Activated naive CD4-positive, alpha-beta T cell treated with anti-CD3 and anti-CD28 coated beads, Interleukin-2, amount 10 ng/mL, durations not matched to agents 7 days and 5 days (primary cell): ENCODE results near the gene CDH13.

ENCODE experiments used
- CTCF ChIA-PET: fragments of 350-600 bp; sonication (Branson Sonifier 250); formaldehyde crosslinking; loops from one replicate; lab custom pipeline; 2021; ENCODE audit warnings: antibody characterized with exemption; lab: Charles Lee
- DNase-seq: peaks from one replicate; pipeline ENCODE4 v3.0.0-alpha.2; 2020
- H3K27ac Mint-ChIP-seq: one replicate; pipeline ENCODE4 v1.8.0; 2021; ENCODE audit warnings: mild to moderate bottlenecking, moderate library complexity, mixed read lengths
- H3K27me3 Mint-ChIP-seq: one replicate; pipeline ENCODE4 v1.8.0; 2021; ENCODE audit warnings: mild to moderate bottlenecking, mixed read lengths
- H3K36me3 Mint-ChIP-seq: one replicate; pipeline ENCODE4 v1.8.0; 2021; ENCODE audit warnings: mixed read lengths
- H3K4me1 Mint-ChIP-seq: one replicate; pipeline ENCODE4 v1.8.0; 2021; ENCODE audit warnings: mixed read lengths
- H3K4me3 Mint-ChIP-seq: one replicate; pipeline ENCODE4 v1.8.0; 2021; ENCODE audit warnings: mild to moderate bottlenecking, moderate library complexity, mixed read lengths
- H3K9me3 Mint-ChIP-seq: one replicate; pipeline ENCODE4 v1.8.0; 2021; ENCODE audit warnings: mixed read lengths

CDH13 gene

DNA sequence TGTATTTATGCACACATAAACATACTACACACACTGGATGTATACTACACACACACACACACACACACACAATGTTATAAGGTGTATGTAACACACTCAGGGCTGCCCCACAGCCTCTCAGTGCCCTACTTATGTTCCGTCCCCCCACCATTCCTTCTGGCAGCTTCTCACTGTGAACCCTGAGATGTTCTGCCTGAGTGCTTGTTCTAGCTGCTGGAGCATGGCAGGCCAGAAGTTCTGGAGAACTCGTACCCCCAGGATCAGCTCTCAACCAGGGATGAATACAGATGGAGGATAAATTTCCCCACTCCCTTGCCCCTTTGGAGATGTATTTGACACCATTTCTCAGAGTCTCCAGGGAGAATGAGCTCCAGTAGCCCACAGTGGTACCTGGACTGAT is 76.4 kb downstream of the CDH13 start:
- CTCF ChIA-PET, result no interaction called here
- Mint-ChIP-seq H3K4me1 (peaks cover 9% of the 10 kb centered on the region), H3K27ac (no peak overlapping the region), H3K27me3 (peaks cover 9% of the 10 kb centered on the region), H3K9me3 (no peaks in the 10 kb centered on the region), H3K4me3 (no peak overlapping the region), H3K36me3 (no peaks in the 10 kb centered on the region)
- no peak for DNase-seq

DNA sequence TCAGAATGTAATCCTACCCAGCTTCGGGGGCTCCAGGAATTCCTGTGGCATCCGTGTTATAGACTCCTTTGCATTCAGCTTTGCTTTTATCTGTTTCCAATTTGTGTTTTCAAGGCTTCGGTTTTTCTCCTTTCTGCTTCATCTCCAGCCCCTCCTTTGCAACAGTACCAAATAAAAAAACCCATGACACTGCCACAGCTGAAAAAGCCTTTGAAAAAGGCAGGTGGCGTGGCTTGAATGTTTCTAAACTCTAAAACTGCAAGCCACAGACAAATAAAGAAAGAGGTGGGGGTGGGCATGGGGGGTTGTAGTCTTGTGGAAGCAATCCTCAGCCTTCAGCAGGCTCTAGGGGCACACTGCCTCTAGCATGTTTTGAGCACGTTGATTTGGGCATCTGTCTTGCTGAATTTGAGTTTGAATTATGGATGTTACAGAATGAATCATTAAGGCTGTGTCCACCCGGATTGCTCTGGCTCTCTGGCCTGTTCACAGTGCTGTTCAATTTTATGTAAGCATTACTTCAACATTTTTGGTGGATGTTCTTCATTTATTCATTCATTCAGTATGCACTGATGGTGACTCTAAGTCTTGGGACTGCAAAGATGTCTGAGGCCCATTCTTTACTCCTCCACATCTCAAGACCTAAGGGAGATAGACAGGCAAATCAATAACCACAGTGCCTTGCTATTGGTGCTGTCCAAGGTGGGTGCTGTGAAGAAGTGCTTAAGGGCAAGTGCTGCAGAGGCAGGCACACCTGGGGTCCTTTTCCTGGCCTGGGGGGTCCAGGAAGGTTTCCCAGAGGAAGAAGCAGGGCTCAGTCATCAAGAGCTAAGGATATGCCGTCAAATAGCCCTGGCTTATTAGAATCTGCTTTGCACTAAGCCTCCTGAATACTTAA is 77.4 kb downstream of the CDH13 start:
- H3K27me3 Mint-ChIP-seq, result peaks cover 9% of the 10 kb centered on the region
- H3K9me3 Mint-ChIP-seq, result no peaks in the 10 kb centered on the region
- H3K4me1 Mint-ChIP-seq, result peaks cover 9% of the 10 kb centered on the region
- CTCF ChIA-PET, result no interaction called here
- no peaks in the 10 kb centered on the region for H3K36me3 Mint-ChIP-seq
- H3K27ac Mint-ChIP-seq, result no peak overlapping the region
- no peak for DNase-seq
- H3K4me3 Mint-ChIP-seq, result no peak overlapping the region

DNA sequence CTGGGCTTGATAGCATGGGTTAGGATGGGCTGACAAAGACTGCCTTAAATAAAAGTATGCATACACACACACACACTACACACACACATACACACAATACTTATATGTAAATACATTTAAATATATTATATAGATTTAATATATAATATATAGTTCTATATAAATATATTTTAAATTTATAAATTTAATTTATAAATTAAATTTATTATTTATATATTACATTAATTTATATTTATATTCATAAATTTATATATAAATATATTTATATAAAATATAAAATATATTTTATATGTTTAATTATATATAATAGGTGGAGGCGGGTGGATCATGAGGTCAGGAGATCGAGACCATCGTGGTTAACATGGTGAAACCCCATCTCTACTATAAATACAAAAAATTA is 83.2 kb downstream of the CDH13 start:
- CTCF ChIA-PET, result no interaction called here
- no peaks in the 10 kb centered on the region for H3K9me3 Mint-ChIP-seq
- no peaks in the 10 kb centered on the region for H3K4me1 Mint-ChIP-seq
- no peaks in the 10 kb centered on the region for H3K36me3 Mint-ChIP-seq
- H3K27me3 Mint-ChIP-seq, result no peaks in the 10 kb centered on the region
- H3K27ac Mint-ChIP-seq, result no peak overlapping the region
- no peak for DNase-seq
- H3K4me3 Mint-ChIP-seq, result no peak overlapping the region

DNA sequence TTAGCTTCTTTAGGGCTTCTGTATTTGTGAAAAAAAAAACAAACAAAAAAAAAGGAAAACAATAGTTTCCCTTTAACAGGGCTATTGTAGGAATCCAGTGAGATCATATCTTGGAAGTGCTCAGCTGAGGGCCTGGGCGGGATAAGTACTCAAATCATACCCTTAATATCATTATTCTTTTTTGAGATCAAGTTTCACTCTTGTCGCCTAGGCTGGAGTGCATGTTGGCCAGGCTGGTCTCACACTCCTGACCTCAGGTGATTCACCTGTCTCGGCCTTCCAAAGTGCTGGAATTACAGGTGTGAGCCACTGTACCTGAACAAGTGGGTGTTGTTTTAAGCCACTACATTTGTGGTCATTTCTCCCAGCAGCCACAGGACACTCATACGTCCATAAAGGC is 87.0 kb downstream of the CDH13 start:
- no peak overlapping the region for H3K4me3 Mint-ChIP-seq
- CTCF ChIA-PET, result interaction anchor here (0.6 kb wide), 1 partner anchor 25 kb away, joined by 3 read pairs; no protein-coding TSS in a partner anchor
- no peak for DNase-seq

DNA sequence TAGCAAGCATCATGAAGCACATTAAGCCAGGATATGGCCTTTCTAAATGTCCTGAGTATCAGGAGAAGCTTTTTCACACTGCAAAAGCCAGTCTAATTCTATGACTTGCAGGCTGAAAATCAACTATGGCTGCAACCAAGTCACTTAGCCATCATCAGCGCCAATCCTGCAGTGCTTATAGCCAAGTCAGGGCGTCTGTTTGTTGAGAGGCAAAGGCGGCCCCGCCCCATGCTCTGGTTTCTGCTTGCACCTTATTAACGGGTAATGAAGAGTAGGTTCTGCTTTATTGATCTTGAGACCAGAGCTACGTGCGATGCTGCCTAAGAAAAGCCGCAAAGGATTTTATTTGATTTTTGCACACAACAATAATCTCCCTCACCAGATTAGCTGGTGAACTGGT is 88.4 kb downstream of the CDH13 start:
- H3K4me1 Mint-ChIP-seq, result no peaks in the 10 kb centered on the region
- H3K36me3 Mint-ChIP-seq, result no peaks in the 10 kb centered on the region
- CTCF ChIA-PET, result interaction anchor here (1.0 kb wide), 1 partner anchor 17 kb away, joined by 3 read pairs; no protein-coding TSS in a partner anchor
- no peak overlapping the region for H3K4me3 Mint-ChIP-seq
- peaks cover 10% of the 10 kb centered on the region for H3K27me3 Mint-ChIP-seq
- no peak overlapping the region for H3K27ac Mint-ChIP-seq
- no peaks in the 10 kb centered on the region for H3K9me3 Mint-ChIP-seq
- DNase-seq, result no peak

More for the DNA sequence above, 87.0 kb downstream of the CDH13 start:
- no peaks in the 10 kb centered on the region for H3K36me3 Mint-ChIP-seq
- no peak overlapping the region for H3K27ac Mint-ChIP-seq
- no peaks in the 10 kb centered on the region for H3K9me3 Mint-ChIP-seq
- H3K4me1 Mint-ChIP-seq, result no peaks in the 10 kb centered on the region
- H3K27me3 Mint-ChIP-seq, result peaks cover 10% of the 10 kb centered on the region

DNA sequence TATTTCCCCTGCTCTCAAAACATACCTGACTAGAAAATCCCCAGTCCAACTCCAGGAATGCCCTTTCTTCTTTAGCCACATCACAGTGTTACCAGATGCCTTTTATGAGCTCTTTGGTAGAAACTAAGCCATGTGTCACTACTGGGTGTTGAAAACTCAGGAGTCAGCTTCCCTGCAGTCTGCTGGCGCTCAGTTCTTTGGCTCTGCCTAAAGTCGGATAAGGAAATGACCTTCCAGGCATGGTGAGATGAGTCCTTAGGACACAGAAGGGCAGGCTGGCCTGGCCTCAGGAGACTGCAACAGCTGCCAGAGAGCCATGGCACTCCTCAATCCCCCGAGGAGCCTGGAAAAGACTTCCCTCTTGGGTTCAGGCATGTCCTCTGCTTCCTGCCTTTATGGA is 89.1 kb downstream of the CDH13 start:
- no peaks in the 10 kb centered on the region for H3K4me1 Mint-ChIP-seq
- peaks cover 10% of the 10 kb centered on the region for H3K27me3 Mint-ChIP-seq
- no peaks in the 10 kb centered on the region for H3K36me3 Mint-ChIP-seq

DNA sequence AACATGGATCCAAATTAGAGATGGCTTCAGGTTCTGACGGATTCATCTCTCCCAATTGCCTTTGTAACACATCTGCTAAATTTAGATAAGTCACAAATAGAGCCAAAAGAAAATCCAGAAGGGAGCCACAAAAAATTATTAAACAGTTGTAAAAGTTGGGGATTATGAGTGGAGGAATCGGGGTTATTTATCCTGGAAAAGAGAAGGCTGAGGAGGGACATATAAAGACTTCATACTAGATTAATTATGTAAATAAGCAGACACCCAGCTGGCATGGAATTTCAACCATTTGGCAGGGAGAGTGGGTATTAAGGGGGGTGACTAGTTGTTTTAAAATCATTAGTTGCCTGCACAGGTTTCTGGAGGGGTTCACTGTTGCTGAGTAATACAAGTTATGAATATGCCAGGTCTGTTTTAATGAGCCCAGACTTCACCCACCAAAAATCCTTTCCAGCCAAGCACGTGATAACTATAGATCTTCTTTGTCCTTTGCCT is 89.6 kb downstream of the CDH13 start:
- H3K4me1 Mint-ChIP-seq, result no peaks in the 10 kb centered on the region
- H3K27me3 Mint-ChIP-seq, result peaks cover 10% of the 10 kb centered on the region
- no peaks in the 10 kb centered on the region for H3K9me3 Mint-ChIP-seq
- no peak overlapping the region for H3K4me3 Mint-ChIP-seq
- CTCF ChIA-PET, result no interaction called here
- no peak for DNase-seq
- no peak overlapping the region for H3K27ac Mint-ChIP-seq
- no peaks in the 10 kb centered on the region for H3K36me3 Mint-ChIP-seq

More for the DNA sequence above, 89.1 kb downstream of the CDH13 start:
- CTCF ChIA-PET, result no interaction called here
- DNase-seq, result no peak
- no peak overlapping the region for H3K4me3 Mint-ChIP-seq
- H3K27ac Mint-ChIP-seq, result no peak overlapping the region
- H3K9me3 Mint-ChIP-seq, result no peaks in the 10 kb centered on the region

DNA sequence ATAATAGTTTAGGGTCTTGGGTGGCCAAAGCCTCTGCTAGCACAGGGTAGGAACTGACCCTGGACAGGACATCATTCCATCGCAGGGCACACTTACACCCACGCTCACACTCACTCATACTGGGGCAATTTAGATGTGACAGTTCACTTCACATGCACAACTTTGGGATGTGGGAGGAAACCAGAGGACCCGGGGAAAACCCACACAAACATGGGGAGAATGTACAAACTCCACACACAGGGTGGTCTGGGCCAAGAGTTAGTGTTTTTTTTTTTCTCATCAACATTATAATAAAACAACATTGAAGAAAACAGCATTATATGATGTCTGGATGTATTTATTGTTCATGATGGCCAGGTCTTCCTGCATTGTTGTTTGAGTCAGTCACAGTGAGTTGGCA is 93.6 kb downstream of the CDH13 start:
- H3K36me3 Mint-ChIP-seq, result no peaks in the 10 kb centered on the region

DNA sequence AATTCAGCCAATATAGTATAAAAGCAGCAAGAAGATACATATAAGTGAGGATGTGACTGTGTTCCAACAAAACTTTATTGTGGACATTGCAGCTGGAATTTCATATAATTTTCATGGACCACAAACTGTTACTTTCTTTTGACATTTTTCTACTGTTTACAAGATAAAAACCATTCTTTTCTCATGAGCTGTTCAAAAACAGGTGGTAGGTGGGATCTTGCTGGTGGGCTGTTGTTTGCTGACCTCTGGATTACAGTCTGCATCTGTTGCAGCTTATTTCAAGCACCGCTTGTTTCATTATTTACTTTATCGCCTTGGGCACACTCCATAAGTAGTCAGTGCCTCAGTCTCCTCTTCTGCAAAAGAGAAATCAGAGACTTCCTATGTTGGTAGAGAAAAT is 99.5 kb downstream of the CDH13 start:
- H3K27me3 Mint-ChIP-seq, result no peaks in the 10 kb centered on the region
- peaks cover 4% of the 10 kb centered on the region for H3K4me1 Mint-ChIP-seq
- CTCF ChIA-PET, result no interaction called here

More for the DNA sequence above, 93.6 kb downstream of the CDH13 start:
- no peak for DNase-seq
- Mint-ChIP-seq H3K27ac (no peak overlapping the region), H3K9me3 (no peaks in the 10 kb centered on the region), H3K4me1 (no peaks in the 10 kb centered on the region), H3K4me3 (no peak overlapping the region), H3K27me3 (peaks cover 10% of the 10 kb centered on the region)
- CTCF ChIA-PET, result no interaction called here

DNA sequence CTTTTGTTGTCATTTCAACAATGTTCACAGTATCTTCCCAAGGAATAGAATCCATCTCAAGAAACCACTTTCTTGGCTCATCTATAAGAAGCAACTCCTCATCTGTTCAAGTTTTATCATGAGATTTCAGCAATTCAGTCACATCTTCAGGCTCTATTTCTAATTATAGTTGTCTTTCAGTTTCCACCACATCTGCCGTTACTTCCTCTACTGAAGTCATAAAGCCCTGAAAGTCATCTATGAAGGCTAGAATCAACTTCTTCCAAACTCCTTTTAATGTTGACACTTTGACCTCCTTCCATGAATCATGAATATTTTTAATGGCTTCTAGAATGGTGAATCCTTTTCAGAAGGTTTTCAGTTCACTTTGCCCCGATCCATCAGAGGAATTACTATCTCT is 102.1 kb downstream of the CDH13 start:
- no peak overlapping the region for H3K4me3 Mint-ChIP-seq

More for the DNA sequence above, 99.5 kb downstream of the CDH13 start:
- no peak overlapping the region for H3K27ac Mint-ChIP-seq
- DNase-seq, result no peak
- no peak overlapping the region for H3K4me3 Mint-ChIP-seq
- H3K36me3 Mint-ChIP-seq, result no peaks in the 10 kb centered on the region
- H3K9me3 Mint-ChIP-seq, result no peaks in the 10 kb centered on the region

DNA sequence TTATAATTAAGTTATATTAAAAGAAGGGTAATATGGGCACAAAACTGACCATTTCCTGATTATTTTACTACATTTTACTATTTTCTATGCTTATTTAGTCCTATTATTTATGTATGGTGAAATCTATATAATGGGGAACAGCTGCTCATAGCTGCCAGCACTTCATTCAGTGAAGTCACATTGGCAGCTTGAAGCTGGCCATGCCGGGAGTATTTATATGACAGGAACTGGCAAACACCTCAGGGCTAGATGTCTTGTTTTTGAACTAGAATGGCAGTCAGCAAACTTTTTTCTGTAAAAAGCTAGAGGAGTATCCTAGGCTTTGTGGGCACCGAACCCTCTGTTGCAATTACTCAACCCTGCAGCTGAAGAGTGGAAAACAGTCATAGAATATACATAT is 104.1 kb downstream of the CDH13 start:
- Mint-ChIP-seq H3K4me1 (peaks cover 4% of the 10 kb centered on the region), H3K27me3 (no peaks in the 10 kb centered on the region), H3K9me3 (no peaks in the 10 kb centered on the region), H3K4me3 (no peak overlapping the region), H3K27ac (no peak overlapping the region), H3K36me3 (no peaks in the 10 kb centered on the region)
- DNase-seq, result no peak
- CTCF ChIA-PET, result no interaction called here

More for the DNA sequence above, 102.1 kb downstream of the CDH13 start:
- Mint-ChIP-seq H3K9me3 (no peaks in the 10 kb centered on the region), H3K27ac (no peak overlapping the region), H3K36me3 (no peaks in the 10 kb centered on the region), H3K4me1 (peaks cover 4% of the 10 kb centered on the region), H3K27me3 (no peaks in the 10 kb centered on the region)
- CTCF ChIA-PET, result no interaction called here
- no peak for DNase-seq

DNA sequence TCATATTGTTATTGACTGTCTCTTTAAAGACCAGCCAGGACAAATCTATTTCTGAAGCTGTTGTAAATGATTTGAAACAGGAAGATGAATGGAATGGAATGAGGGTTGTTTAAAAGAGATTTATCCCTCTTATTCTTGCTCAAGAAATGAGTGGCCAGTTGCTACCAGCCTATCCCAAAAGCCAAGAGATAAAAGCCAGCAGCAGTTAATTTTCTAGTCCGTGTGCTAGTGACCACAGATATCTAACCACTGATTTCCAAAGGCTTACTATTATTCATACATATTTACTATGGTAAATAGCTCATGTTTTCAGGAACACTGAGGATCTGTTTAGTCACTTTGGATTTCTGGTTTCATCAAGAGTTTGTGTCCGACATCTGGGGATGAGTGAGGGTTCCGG is 105.7 kb downstream of the CDH13 start:
- H3K27ac Mint-ChIP-seq, result no peak overlapping the region
- H3K4me3 Mint-ChIP-seq, result no peak overlapping the region
- DNase-seq, result no peak
- H3K36me3 Mint-ChIP-seq, result no peaks in the 10 kb centered on the region
- H3K9me3 Mint-ChIP-seq, result no peaks in the 10 kb centered on the region
- no peaks in the 10 kb centered on the region for H3K27me3 Mint-ChIP-seq
- CTCF ChIA-PET, result no interaction called here
- H3K4me1 Mint-ChIP-seq, result peaks cover 4% of the 10 kb centered on the region

DNA sequence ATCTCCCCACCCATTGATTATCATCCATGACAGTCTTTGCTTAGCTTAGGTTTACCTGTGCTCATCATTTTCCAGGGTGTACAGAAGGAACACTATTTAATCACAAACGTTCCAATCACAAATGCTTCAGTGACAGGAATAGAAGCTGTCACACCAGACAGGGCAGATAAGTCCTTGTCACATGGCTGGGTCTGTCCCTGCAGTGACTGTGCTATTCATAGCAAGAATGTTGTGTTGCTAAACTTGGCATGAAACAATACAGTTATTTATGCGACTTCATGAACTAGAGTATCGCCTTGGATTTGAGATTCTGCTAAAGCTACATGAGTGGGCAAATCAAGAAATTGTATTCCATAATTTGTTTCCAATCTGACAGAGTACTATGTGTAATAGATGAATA is 108.4 kb downstream of the CDH13 start:
- no peaks in the 10 kb centered on the region for H3K4me1 Mint-ChIP-seq
- no peak for DNase-seq
- H3K9me3 Mint-ChIP-seq, result no peaks in the 10 kb centered on the region
- no peaks in the 10 kb centered on the region for H3K27me3 Mint-ChIP-seq
- CTCF ChIA-PET, result no interaction called here
- no peak overlapping the region for H3K27ac Mint-ChIP-seq
- no peaks in the 10 kb centered on the region for H3K36me3 Mint-ChIP-seq
- H3K4me3 Mint-ChIP-seq, result no peak overlapping the region

DNA sequence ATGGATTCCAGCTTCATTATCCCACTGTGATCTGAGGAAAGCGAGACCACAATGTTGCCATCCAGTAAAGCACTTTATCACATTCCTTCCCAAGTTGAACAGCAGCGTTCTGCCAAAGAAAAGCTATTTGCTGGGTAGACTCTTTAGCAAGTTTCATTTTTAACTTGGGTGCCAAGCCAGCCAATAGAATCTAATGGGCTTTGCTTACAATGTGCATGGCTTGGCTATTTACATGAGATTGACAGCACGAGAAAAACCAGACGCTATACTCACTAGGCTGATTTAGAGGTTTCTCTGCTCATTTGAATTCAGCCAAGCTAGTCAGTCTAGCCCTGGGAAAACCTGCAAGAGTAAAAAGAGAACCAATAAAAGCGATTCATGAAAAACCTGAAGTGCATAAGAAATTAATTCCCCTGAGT is 108.9 kb downstream of the CDH13 start:
- Mint-ChIP-seq H3K27me3 (peaks cover 4% of the 10 kb centered on the region), H3K4me3 (no peak overlapping the region), H3K4me1 (no peaks in the 10 kb centered on the region), H3K27ac (no peak overlapping the region), H3K9me3 (no peaks in the 10 kb centered on the region), H3K36me3 (no peaks in the 10 kb centered on the region)
- DNase-seq, result no peak
- CTCF ChIA-PET, result no interaction called here

DNA sequence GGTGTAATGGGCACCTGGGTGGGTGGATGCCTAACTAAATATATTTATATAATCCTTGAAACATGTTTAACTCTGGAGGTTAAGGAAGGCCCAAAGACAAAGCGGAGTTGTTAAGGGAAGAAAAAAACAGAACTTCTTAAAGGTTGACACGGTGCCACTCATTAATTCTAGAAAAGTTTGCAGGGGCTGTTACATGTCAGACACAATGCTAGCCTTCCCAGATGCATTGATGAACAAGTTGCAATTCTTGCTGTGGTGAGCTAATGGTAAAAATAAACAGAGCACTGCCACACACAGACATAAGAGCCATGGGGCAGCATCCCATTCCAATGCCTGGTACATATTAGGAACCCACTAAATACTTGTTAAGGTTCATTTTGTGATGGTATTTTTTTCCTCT is 109.5 kb downstream of the CDH13 start:
- Mint-ChIP-seq H3K27me3 (peaks cover 4% of the 10 kb centered on the region), H3K4me3 (no peak overlapping the region), H3K36me3 (no peaks in the 10 kb centered on the region), H3K27ac (no peak overlapping the region), H3K4me1 (no peaks in the 10 kb centered on the region), H3K9me3 (no peaks in the 10 kb centered on the region)
- no peak for DNase-seq
- CTCF ChIA-PET, result no interaction called here
